ENCODE results near the gene NAP1L4.

DNA sequence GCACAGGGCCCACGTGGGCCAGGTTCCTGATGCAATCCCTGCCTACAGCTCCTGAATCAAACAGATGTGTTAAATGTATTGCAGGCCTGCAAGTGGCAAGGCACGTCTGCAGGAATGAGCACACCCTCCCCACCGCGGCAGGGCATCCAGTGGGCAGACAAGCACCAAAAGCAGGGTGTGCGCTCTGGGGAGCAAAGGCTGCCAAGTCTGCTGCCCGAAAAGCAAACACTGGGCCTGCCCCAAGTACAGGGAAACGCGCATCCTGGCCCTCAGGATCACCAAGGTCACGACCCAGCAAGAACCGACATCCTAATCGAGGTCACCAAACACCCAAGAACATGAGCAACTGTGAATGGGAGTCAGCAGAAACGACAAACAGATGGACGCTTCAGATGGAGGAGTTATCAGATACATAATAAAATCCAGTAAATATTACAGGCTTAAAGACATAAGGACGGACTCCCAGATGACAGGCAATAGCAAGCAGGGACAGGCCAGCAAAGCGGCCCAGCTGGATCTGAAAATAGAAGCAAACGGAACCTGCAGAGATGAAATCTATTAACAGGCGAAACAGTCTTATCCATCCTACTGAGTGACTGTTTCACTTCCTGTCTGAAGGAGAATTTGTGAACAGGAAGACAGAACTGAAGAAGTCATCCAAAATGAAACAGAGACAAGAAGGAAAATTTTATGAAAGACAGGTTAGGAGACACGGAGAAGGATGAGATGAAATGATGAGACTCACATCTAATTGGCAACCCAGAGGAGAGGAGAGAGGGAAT is 38.4 kb upstream of the NAP1L4 start:
- TF ChIP-seq CTCF (IDR thresholded peaks at IDR 0.05) (no peak), EZH2 (IDR thresholded peaks at IDR 0.05; ENCODE audit: borderline replicate concordance, insufficient read depth, low read depth, low read length, poor library complexity, severe bottlenecking) (no peak)

All from B cell (primary cell).